ENCODE data around the gene ZNF326.

DNA sequence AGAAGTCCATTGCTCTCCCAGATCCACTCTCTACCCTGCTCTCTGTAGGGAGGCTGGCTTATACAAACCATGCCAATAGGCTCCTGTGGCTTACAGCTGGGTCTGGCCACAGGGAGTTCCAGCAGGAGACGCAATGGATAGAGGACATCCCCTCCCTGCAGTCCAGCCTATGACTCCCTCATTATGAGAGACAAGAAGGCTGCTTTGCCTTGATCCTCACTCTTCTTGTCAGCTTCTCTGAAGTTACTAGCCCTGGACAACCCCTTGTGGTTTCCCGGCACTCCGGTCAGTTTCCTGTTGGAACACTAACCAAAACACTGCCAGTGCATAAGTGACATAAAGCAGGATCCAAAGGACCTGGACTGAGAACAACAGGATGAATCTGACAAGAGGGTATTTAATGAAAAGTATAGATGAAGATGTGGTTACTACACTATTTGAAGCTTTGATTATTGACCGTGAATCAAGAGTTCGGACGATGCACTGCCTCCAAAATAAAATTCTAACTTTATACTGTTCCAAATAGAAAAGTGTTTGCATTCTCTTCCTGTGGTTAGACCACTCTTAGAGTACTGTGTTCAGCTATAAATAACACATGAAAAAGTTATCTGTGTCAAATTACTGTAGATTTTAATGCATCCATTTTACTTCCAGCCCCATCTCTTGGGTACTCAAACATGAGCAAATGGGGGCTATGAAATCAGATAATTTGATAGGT, 32.7 kb upstream of the ZNF326 start:
- TF ChIP-seq CTCF (IDR thresholded peaks at IDR 0.05) = no peak
- no peak for TF ChIP-seq POLR2A (IDR thresholded peaks at IDR 0.05; ENCODE audit: low read depth)
- no peak for TF ChIP-seq POLR2AphosphoS5 (IDR thresholded peaks at IDR 0.05)
- no peak for TF ChIP-seq EP300 (IDR thresholded peaks at IDR 0.05)
